Kidney capillary endothelial cell (primary cell): ENCODE results near the gene RNF224.

Experiments used
- DNase-seq: peaks from one replicate; pipeline ENCODE4 v3.0.0-alpha.2; 2018; ENCODE audit warnings: low spot score

RNF224 gene

GRCh38 chr9:137227054-137227852 is at the start of gene RNF224:
Gene RNF224 (plus strand): TSS chr9:137227502. CDS start chr9:137228336, 834 bp downstream.
- peak; percentile 70 for DNase-seq

GRCh38 chr9:137178201-137178938 is 48.9 kb upstream of the RNF224 start:
- peak; percentile 42 for DNase-seq

GRCh38 chr9:137178939-137179630 is 48.2 kb upstream of the RNF224 start:
- no peak for DNase-seq

- no peak for DNase-seq
Measured at GRCh38 chr9:137179761-137180160, 47.5 kb upstream of the RNF224 start.

GRCh38 chr9:137180491-137180890 is 46.8 kb upstream of the RNF224 start:
- no peak for DNase-seq

- no peak for DNase-seq
Measured at GRCh38 chr9:137181680-137182079, 45.6 kb upstream of the RNF224 start.

- DNase-seq: no peak
Measured at GRCh38 chr9:137182836-137183235, 44.5 kb upstream of the RNF224 start.

GRCh38 chr9:137183980-137184595 is 43.2 kb upstream of the RNF224 start:
- DNase-seq: no peak

- no peak for DNase-seq
Measured at GRCh38 chr9:137184881-137185660, 42.2 kb upstream of the RNF224 start.

- no peak for DNase-seq
Measured at GRCh38 chr9:137185921-137186320, 41.4 kb upstream of the RNF224 start.

- no peak for DNase-seq
Measured at GRCh38 chr9:137186385-137186784, 40.9 kb upstream of the RNF224 start.

- no peak for DNase-seq
Measured at GRCh38 chr9:137187386-137187785, 39.9 kb upstream of the RNF224 start.

GRCh38 chr9:137188086-137188489 is 39.2 kb upstream of the RNF224 start:
- DNase-seq: no peak

GRCh38 chr9:137188490-137189296 is 38.6 kb upstream of the RNF224 start, which contains the start of the genes ANAPC2 and SSNA1:
Gene ANAPC2 (minus strand): TSS chr9:137188560. CDS start chr9:137188532, 28 bp downstream.
Gene SSNA1 (plus strand): TSS chr9:137188676. CDS start chr9:137188727, 51 bp downstream.
- peak; percentile 91 for DNase-seq

- no peak for DNase-seq
Measured at GRCh38 chr9:137189297-137190295, 37.7 kb upstream of the RNF224 start.

GRCh38 chr9:137190315-137190856 is 36.9 kb upstream of the RNF224 start:
- DNase-seq: no peak

- DNase-seq: no peak
Measured at GRCh38 chr9:137191245-137191644, 36.1 kb upstream of the RNF224 start.

GRCh38 chr9:137191691-137192447 is 35.4 kb upstream of the RNF224 start:
- DNase-seq: no peak
